Measurements from ENCODE around the gene BAIAP3. TPM values are rescaled to one million over a fixed set of nuclear protein-coding genes. Genes with fewer than 3 reads are reported as not detected.

Gene BAIAP3
- total and polyA plus RNA-seq, 2 donors (not counting 3 experiments of a cell fraction or from before 2014, with no cell fraction given) = 0.36 to 0.66 TPM

DNA sequence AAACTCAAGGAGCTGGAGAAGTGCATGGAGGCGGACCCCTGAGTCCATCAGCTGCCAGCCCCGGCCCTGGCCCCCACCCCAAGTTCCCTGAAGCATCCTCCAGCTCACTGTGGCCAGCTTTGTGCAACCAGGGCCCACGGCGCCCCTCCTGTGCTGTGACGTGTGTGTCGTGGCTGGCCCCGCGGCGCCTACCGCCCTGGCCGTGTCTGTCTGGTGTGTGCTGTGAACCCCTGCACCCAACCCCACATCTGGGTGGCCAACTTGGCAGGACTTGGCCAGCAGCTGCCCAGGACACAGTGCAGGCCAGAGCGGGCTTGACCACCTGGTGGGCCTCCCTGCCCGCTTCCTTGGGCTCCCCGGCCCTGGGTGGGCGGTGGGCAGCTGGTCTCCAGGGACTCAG is 15.0 kb downstream of the BAIAP3 start:
- POLR2A ChIA-PET = no interaction called here

GRCh38 chr16:1348926-1349325 is 15.5 kb downstream of the BAIAP3 start:
- no peak overlapping the region for H3K9ac ChIP-seq (replicated peaks; ENCODE audit: extremely low read depth, insufficient read depth, low read length)
- H3K9me3 ChIP-seq (replicated peaks; ENCODE audit: control insufficient read depth, insufficient read depth, low read length) = no peaks in the 10 kb centered on the region
- BruUV-seq (replicated peaks) = no TSS peak
- DNase-seq (ENCODE audit: low read depth, low spot score) = no peak
- no peak overlapping the region for H3K27ac ChIP-seq (ENCODE audit: insufficient read depth, low read depth, low read length)
- H3K4me2 ChIP-seq (ENCODE audit: insufficient read depth, low read length) = no peak overlapping the region
- H3K27me3 ChIP-seq (ENCODE audit: control insufficient read depth in 2 of 2, insufficient read depth in 2 of 2, low read length in 2 of 2) = no peaks in the 10 kb centered on the region
- no peak overlapping the region for H3K4me3 ChIP-seq (replicated peaks in 1 of 3; ENCODE audit: insufficient read depth in 1 of 3, low read depth in 1 of 3, low read length in 3 of 3)
- H3K36me3 ChIP-seq (ENCODE audit: control insufficient read depth in 2 of 2, extremely low read depth in 1 of 2, insufficient read depth in 2 of 2, low read length in 2 of 2) = peaks cover 0 to 11% of the 10 kb centered on the region in 2 experiments
- no peak overlapping the region for H2AFZ ChIP-seq (ENCODE audit: low read depth, low read length)
- H3K9me1 ChIP-seq (replicated peaks; ENCODE audit: control insufficient read depth, extremely low read depth, insufficient read depth, low read length) = no peaks in the 10 kb centered on the region
- H4K20me1 ChIP-seq (replicated peaks; ENCODE audit: control insufficient read depth, extremely low read depth, insufficient read depth, low read length) = no peaks in the 10 kb centered on the region
- FAIRE-seq = no peak
- peaks cover 13% of the 10 kb centered on the region for H3K4me1 ChIP-seq (ENCODE audit: control insufficient read depth, extremely low read depth, insufficient read depth, low read length)
- dilution Hi-C loops (cut with MboI; ENCODE audit: extremely low pct_ligation_motif_present, low sequenced_read_pairs) (no loop called here), intact Hi-C loops (cut with micrococcal nuclease) (no loop called here)
- ChIA-PET CTCF (interaction anchor here (2.2 kb wide), 1 partner anchor 15 kb away, joined by 5 read pairs; no protein-coding TSS in a partner anchor), POLR2A (no interaction called here)
- H3K79me2 ChIP-seq (ENCODE audit: control insufficient read depth, insufficient read depth, low read length) = peaks cover 29% of the 10 kb centered on the region
- TF ChIP-seq EZH2 (IDR thresholded peaks at IDR 0.05; ENCODE audit: borderline replicate concordance, low read depth, low read length, severe bottlenecking) = no peak
- no peak for TF ChIP-seq POLR2AphosphoS5 (IDR thresholded peaks at IDR 0.05; ENCODE audit: insufficient read depth, low read depth, low read length)
- no peak for TF ChIP-seq JUN (IDR thresholded peaks at IDR 0.05; ENCODE audit: borderline replicate concordance, insufficient read depth, insufficient read length, low read depth)
- TF ChIP-seq, protein P1, sequence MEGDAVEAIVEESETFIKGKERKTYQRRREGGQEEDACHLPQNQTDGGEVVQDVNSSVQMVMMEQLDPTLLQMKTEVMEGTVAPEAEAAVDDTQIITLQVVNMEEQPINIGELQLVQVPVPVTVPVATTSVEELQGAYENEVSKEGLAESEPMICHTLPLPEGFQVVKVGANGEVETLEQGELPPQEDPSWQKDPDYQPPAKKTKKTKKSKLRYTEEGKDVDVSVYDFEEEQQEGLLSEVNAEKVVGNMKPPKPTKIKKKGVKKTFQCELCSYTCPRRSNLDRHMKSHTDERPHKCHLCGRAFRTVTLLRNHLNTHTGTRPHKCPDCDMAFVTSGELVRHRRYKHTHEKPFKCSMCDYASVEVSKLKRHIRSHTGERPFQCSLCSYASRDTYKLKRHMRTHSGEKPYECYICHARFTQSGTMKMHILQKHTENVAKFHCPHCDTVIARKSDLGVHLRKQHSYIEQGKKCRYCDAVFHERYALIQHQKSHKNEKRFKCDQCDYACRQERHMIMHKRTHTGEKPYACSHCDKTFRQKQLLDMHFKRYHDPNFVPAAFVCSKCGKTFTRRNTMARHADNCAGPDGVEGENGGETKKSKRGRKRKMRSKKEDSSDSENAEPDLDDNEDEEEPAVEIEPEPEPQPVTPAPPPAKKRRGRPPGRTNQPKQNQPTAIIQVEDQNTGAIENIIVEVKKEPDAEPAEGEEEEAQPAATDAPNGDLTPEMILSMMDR (IDR thresholded peaks at IDR 0.05; ENCODE audit: extremely low read depth in 1 of 2, insufficient read depth in 1 of 2, low read depth in 1 of 2, low read length in 2 of 2) = no peak
- no peak for TF ChIP-seq MYC (IDR thresholded peaks at IDR 0.05; ENCODE audit: low read depth, low read length)
- no peak for TF ChIP-seq FOS (IDR thresholded peaks at IDR 0.05; ENCODE audit: borderline replicate concordance, insufficient read depth, low read length)
- TF ChIP-seq GATA2 (IDR thresholded peaks at IDR 0.05; ENCODE audit: insufficient read depth, insufficient read length, low read depth, low read length) = no peak
- no peak for TF ChIP-seq POLR2A (IDR thresholded peaks at IDR 0.05; ENCODE audit: low read depth, low read length)
- no peak for TF ChIP-seq MAX (IDR thresholded peaks at IDR 0.05; ENCODE audit: insufficient read depth, insufficient read length)

More for the DNA sequence above, 15.0 kb downstream of the BAIAP3 start:
- H3K27me3 ChIP-seq (ENCODE audit: control insufficient read depth in 2 of 2, insufficient read depth in 2 of 2, low read length in 2 of 2) = no peaks in the 10 kb centered on the region
- H3K4me3 ChIP-seq (replicated peaks in 1 of 3; ENCODE audit: insufficient read depth in 1 of 3, low read depth in 1 of 3, low read length in 3 of 3) = no peak overlapping the region
- no peaks in the 10 kb centered on the region for H3K9me1 ChIP-seq (replicated peaks; ENCODE audit: control insufficient read depth, extremely low read depth, insufficient read depth, low read length)
- no TSS peak for BruUV-seq (replicated peaks)
- no peak overlapping the region for H2AFZ ChIP-seq (ENCODE audit: low read depth, low read length)
- peaks cover 0 to 11% of the 10 kb centered on the region in 2 experiments for H3K36me3 ChIP-seq (ENCODE audit: control insufficient read depth in 2 of 2, extremely low read depth in 1 of 2, insufficient read depth in 2 of 2, low read length in 2 of 2)
- dilution Hi-C loops (cut with MboI; ENCODE audit: extremely low pct_ligation_motif_present, low sequenced_read_pairs) = no loop called here
- H3K79me2 ChIP-seq (ENCODE audit: control insufficient read depth, insufficient read depth, low read length) = peaks cover 25% of the 10 kb centered on the region
- H3K9me3 ChIP-seq (replicated peaks; ENCODE audit: control insufficient read depth, insufficient read depth, low read length) = no peaks in the 10 kb centered on the region
- CTCF ChIA-PET = interaction anchor here (2.2 kb wide), 1 partner anchor 15 kb away, joined by 5 read pairs; no protein-coding TSS in a partner anchor
- FAIRE-seq (no peak), DNase-seq (ENCODE audit: low read depth, low spot score) (no peak)
- H3K9ac ChIP-seq (replicated peaks; ENCODE audit: extremely low read depth, insufficient read depth, low read length) = no peak overlapping the region
- no peak overlapping the region for H3K4me2 ChIP-seq (ENCODE audit: insufficient read depth, low read length)
- peaks cover 13% of the 10 kb centered on the region for H3K4me1 ChIP-seq (ENCODE audit: control insufficient read depth, extremely low read depth, insufficient read depth, low read length)
- no peak for TF ChIP-seq MYC (IDR thresholded peaks at IDR 0.05; ENCODE audit: low read depth, low read length)
- no peak for TF ChIP-seq POLR2AphosphoS5 (IDR thresholded peaks at IDR 0.05; ENCODE audit: insufficient read depth, low read depth, low read length)
- no peak for TF ChIP-seq EZH2 (IDR thresholded peaks at IDR 0.05; ENCODE audit: borderline replicate concordance, low read depth, low read length, severe bottlenecking)
- no peak for TF ChIP-seq FOS (IDR thresholded peaks at IDR 0.05; ENCODE audit: borderline replicate concordance, insufficient read depth, low read length)
- TF ChIP-seq POLR2A (IDR thresholded peaks at IDR 0.05; ENCODE audit: low read depth, low read length) = no peak
- H3K27ac ChIP-seq (ENCODE audit: insufficient read depth, low read depth, low read length) = no peak overlapping the region
- intact Hi-C loops (cut with micrococcal nuclease) = no loop called here
- no peaks in the 10 kb centered on the region for H4K20me1 ChIP-seq (replicated peaks; ENCODE audit: control insufficient read depth, extremely low read depth, insufficient read depth, low read length)
